Endothelial cell of umbilical vein (primary cell): ENCODE measurements around the gene MFSD6L. TPM values are rescaled to one million over a fixed set of nuclear protein-coding genes. Genes with fewer than 3 reads are reported as not detected.

Source experiments
- BruUV-seq: library from RNA; stranded (reverse); fragments of 400-500 nt; replicated peaks from 2 replicates; lab custom pipeline; 2021; lab: Mats Ljungman, UMichigan
- CTCF ChIA-PET: fragments of 300-600, 350-600 bp; sonication (Branson Sonifier 250); formaldehyde crosslinking; loops from one replicate; lab custom pipeline; 2021; ENCODE audit warnings: antibody characterized with exemption, inconsistent platforms; lab: Charles Lee
- POLR2A ChIA-PET: fragments of 300-600, 350-600 bp; sonication (Branson Sonifier 250); formaldehyde crosslinking; loops from one replicate; lab custom pipeline; 2021; ENCODE audit warnings: antibody characterized with exemption, inconsistent platforms; lab: Charles Lee
- DNase-seq: peaks from one replicate; pipeline ENCODE4 v3.0.0-alpha.2; 2011; ENCODE audit warnings: low read depth, low spot score
- FAIRE-seq: peaks from 2 replicates; lab custom pipeline; 2011; peaks lifted over from hg19 to GRCh38; lab: Jason Lieb, UNC
- H2AFZ ChIP-seq: 2 replicates; pipeline ENCODE4 v1.6.0; 2012; ENCODE audit warnings: low read depth, low read length, control low read depth, inconsistent platforms
- H3K27ac ChIP-seq: 2 replicates; pipeline ENCODE4 v1.5.1; 2011; ENCODE audit warnings: low read depth, mild to moderate bottlenecking, control low read depth, low read length, moderate library complexity; ENCODE audit not compliant: insufficient read depth
- H3K27me3 ChIP-seq, 2 experiments: 2 replicates each; pipeline versions ENCODE4 v1.6.0 to v1.6.1; 2011; ENCODE audit warnings: low read length in 2 of 2, mixed read lengths in 1 of 2; ENCODE audit not compliant: control insufficient read depth in 2 of 2, insufficient read depth in 2 of 2
- H3K36me3 ChIP-seq, 2 experiments: 2 replicates in 1 of 2; 3 replicates in 1 of 2; pipeline ENCODE4 v1.5.1; 2011; ENCODE audit warnings: low read length in 2 of 2, mild to moderate bottlenecking in 1 of 2, moderate library complexity in 1 of 2; ENCODE audit not compliant: control insufficient read depth in 2 of 2, insufficient read depth in 2 of 2; ENCODE audit errors: extremely low read depth in 1 of 2
- H3K4me1 ChIP-seq: 3 replicates; pipeline ENCODE4 v1.5.1; 2011; ENCODE audit warnings: mild to moderate bottlenecking, low read length; ENCODE audit not compliant: control insufficient read depth, insufficient read depth; ENCODE audit errors: extremely low read depth
- H3K4me2 ChIP-seq: 2 replicates; pipeline ENCODE4 v1.6.1; 2011; ENCODE audit warnings: low read length, control low read depth, mixed read lengths; ENCODE audit not compliant: insufficient read depth
- H3K4me3 ChIP-seq, 3 experiments: fragments of 200-600 bp in 1 of 3; sonication (generic), shearing (Covaris generic) in 1 of 3; replicated peaks in 1 of 3; 2 replicates each; pipeline ENCODE4 v1.5.1; 2011 to 2016; ENCODE audit warnings: control low read depth in 3 of 3, low read length in 3 of 3, mild to moderate bottlenecking in 2 of 3, inconsistent platforms in 1 of 3, low read depth in 1 of 3, moderate library complexity in 1 of 3; ENCODE audit not compliant: insufficient read depth in 1 of 3
- H3K79me2 ChIP-seq: 2 replicates; pipeline ENCODE4 v1.6.0; 2012; ENCODE audit warnings: low read length, inconsistent platforms; ENCODE audit not compliant: control insufficient read depth, insufficient read depth
- H3K9ac ChIP-seq: replicated peaks from 2 replicates; pipeline ENCODE3; 2011; ENCODE audit warnings: low read length, control low read depth; ENCODE audit not compliant: insufficient read depth; ENCODE audit errors: extremely low read depth
- H3K9me1 ChIP-seq: replicated peaks from 3 replicates; pipeline ENCODE4 v1.6.0; 2011; ENCODE audit warnings: mild to moderate bottlenecking, low read length; ENCODE audit not compliant: control insufficient read depth, insufficient read depth; ENCODE audit errors: extremely low read depth
- H3K9me3 ChIP-seq: replicated peaks from 2 replicates; pipeline ENCODE4 v1.5.1; 2012; ENCODE audit warnings: low read length, inconsistent platforms; ENCODE audit not compliant: control insufficient read depth, insufficient read depth
- H4K20me1 ChIP-seq: replicated peaks from 2 replicates; pipeline ENCODE3; 2011; ENCODE audit warnings: mild to moderate bottlenecking, low read length; ENCODE audit not compliant: control insufficient read depth, insufficient read depth; ENCODE audit errors: extremely low read depth
- EZH2 ChIP-seq: IDR thresholded peaks from 2 replicates; pipeline ENCODE4 v1.6.1; 2012; ENCODE audit warnings: borderline replicate concordance, low read depth, mild to moderate bottlenecking, moderate library complexity, low read length, inconsistent platforms; ENCODE audit not compliant: severe bottlenecking
- FOS ChIP-seq: IDR thresholded peaks from 2 replicates; pipeline ENCODE4 v1.6.1; 2011; ENCODE audit warnings: mild to moderate bottlenecking, low read length, moderate library complexity, borderline replicate concordance; ENCODE audit not compliant: insufficient read depth
- GATA2 ChIP-seq: IDR thresholded peaks from 2 replicates; pipeline ENCODE4 v1.7.0; 2011; ENCODE audit warnings: low read depth, mild to moderate bottlenecking, moderate library complexity, mixed read lengths, low read length; ENCODE audit not compliant: insufficient read length, insufficient read depth
- JUN ChIP-seq: IDR thresholded peaks from 2 replicates; pipeline ENCODE4 v1.6.1; 2011; ENCODE audit warnings: borderline replicate concordance, low read depth; ENCODE audit not compliant: insufficient read length, insufficient read depth
- MYC ChIP-seq: IDR thresholded peaks from one replicate; pipeline ENCODE4 v1.6.1; 2011; ENCODE audit warnings: mild to moderate bottlenecking, low read depth, low read length
- POLR2A ChIP-seq: IDR thresholded peaks from 2 replicates; pipeline ENCODE4 v1.6.1; 2012; ENCODE audit warnings: low read depth, mild to moderate bottlenecking, control low read depth, low read length
- POLR2AphosphoS5 ChIP-seq: IDR thresholded peaks from 2 replicates; pipeline ENCODE4 v1.6.1; 2012; ENCODE audit warnings: low read depth, mild to moderate bottlenecking, control low read depth, low read length, moderate library complexity; ENCODE audit not compliant: insufficient read depth
- dilution Hi-C: fragments of 300-500 bp; cut with MboI; formaldehyde crosslinking; loops from one replicate; pipeline ENCODE4 v1.15.0; 2019; ENCODE audit warnings: low sequenced_read_pairs; ENCODE audit not compliant: extremely low pct_ligation_motif_present
- intact Hi-C: fragments of 100-400 bp; cut with micrococcal nuclease; formaldehyde crosslinking; loops from one replicate; pipeline ENCODE4 v1.10.0; 2022
- polyA plus RNA-seq, 4 experiments: library from polyadenylated mRNA; depleted of rRNA in 3 of 4; stranded (reverse) in 3 of 4; unstranded in 1 of 4; fragments of >200 nt; gene quantifications; 2 replicates each; pipeline versions ENCODE4 v1.2.1 to v1.2.3, GENCODE V29; 2011 to 2012; ENCODE audit warnings: missing spikeins in 1 of 4
- total RNA-seq: library from RNA; stranded (reverse); gene quantifications from 2 replicates; pipeline ENCODE4 v1.2.3, GENCODE V29; 2021
- TF ChIP-seq, protein P1 (sequence below), 2 donors: IDR thresholded peaks; 1 replicate in 1 of 2; 2 replicates in 1 of 2; pipeline ENCODE4 v1.5.1; 2011; ENCODE audit warnings: low read length in 2 of 2, mild to moderate bottlenecking in 2 of 2, moderate library complexity in 2 of 2, control low read depth in 1 of 2, inconsistent platforms in 1 of 2, low read depth in 1 of 2; ENCODE audit not compliant: insufficient read depth in 1 of 2; ENCODE audit errors: extremely low read depth in 1 of 2
- TF ChIP-seq, protein P2 (sequence below): IDR thresholded peaks from 2 replicates; pipeline ENCODE4 v1.6.1; 2011; ENCODE audit not compliant: insufficient read depth, insufficient read length

Gene MFSD6L
- total and polyA plus RNA-seq, 2 donors (not counting 3 experiments of a cell fraction or from before 2014, with no cell fraction given) = not detected

- DNase-seq (no peak), FAIRE-seq (no peak)
- Histone ChIP-seq H4K20me1 (no peaks in the 10 kb centered on the region), H3K4me3 (no peak overlapping the region), H3K79me2 (no peaks in the 10 kb centered on the region), H2AFZ (no peak overlapping the region), H3K9me1 (no peaks in the 10 kb centered on the region), H3K27me3 (no peaks in the 10 kb centered on the region), H3K9ac (no peak overlapping the region), H3K9me3 (no peaks in the 10 kb centered on the region), H3K4me2 (no peak overlapping the region), H3K36me3 (no peaks in the 10 kb centered on the region), H3K27ac (no peak overlapping the region), H3K4me1 (no peaks in the 10 kb centered on the region)
- BruUV-seq = no TSS peak
- CTCF ChIA-PET = no interaction called here
- TF ChIP-seq JUN = no peak
- no peak for TF ChIP-seq POLR2A
- TF ChIP-seq, protein P1, sequence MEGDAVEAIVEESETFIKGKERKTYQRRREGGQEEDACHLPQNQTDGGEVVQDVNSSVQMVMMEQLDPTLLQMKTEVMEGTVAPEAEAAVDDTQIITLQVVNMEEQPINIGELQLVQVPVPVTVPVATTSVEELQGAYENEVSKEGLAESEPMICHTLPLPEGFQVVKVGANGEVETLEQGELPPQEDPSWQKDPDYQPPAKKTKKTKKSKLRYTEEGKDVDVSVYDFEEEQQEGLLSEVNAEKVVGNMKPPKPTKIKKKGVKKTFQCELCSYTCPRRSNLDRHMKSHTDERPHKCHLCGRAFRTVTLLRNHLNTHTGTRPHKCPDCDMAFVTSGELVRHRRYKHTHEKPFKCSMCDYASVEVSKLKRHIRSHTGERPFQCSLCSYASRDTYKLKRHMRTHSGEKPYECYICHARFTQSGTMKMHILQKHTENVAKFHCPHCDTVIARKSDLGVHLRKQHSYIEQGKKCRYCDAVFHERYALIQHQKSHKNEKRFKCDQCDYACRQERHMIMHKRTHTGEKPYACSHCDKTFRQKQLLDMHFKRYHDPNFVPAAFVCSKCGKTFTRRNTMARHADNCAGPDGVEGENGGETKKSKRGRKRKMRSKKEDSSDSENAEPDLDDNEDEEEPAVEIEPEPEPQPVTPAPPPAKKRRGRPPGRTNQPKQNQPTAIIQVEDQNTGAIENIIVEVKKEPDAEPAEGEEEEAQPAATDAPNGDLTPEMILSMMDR (IDR thresholded peaks at IDR 0.05; ENCODE audit: extremely low read depth in 1 of 2, insufficient read depth in 1 of 2, low read depth in 1 of 2, low read length in 2 of 2) = no peak
- TF ChIP-seq MYC = no peak
- TF ChIP-seq GATA2 = no peak
- no peak for TF ChIP-seq FOS
- TF ChIP-seq, protein P2, sequence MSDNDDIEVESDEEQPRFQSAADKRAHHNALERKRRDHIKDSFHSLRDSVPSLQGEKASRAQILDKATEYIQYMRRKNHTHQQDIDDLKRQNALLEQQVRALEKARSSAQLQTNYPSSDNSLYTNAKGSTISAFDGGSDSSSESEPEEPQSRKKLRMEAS = no peak
- TF ChIP-seq POLR2AphosphoS5 = no peak
- no peak for TF ChIP-seq EZH2
- intact Hi-C loops (no loop called here), dilution Hi-C loops (no loop called here)
- POLR2A ChIA-PET = no interaction called here
These were observed 23.4 kb upstream of the MFSD6L start for GRCh38 chr17:8822401-8823035.
